ENCODE results near the gene FAT4.
A peak's percentile ranks its signal among the peaks of the same experiment; 100 is the strongest.

FAT4 gene

GRCh38 chr4:125314676-125315575 lies at the start of gene FAT4:
FAT4 (plus strand) TSS chr4:125314955; CDS start chr4:125316412, 1,457 bp downstream.
- peak; percentile 96 for DNase-seq

GRCh38 chr4:125265846-125266245 lies 48.9 kb upstream of the FAT4 start:
- DNase-seq = no peak

GRCh38 chr4:125266901-125267604 lies 47.7 kb upstream of the FAT4 start:
- DNase-seq = no peak

GRCh38 chr4:125267630-125268029 lies 47.1 kb upstream of the FAT4 start:
- no peak for DNase-seq

- no peak for DNase-seq
Observed at GRCh38 chr4:125268068-125268755, 46.5 kb upstream of the FAT4 start.

GRCh38 chr4:125276811-125277210 lies 37.9 kb upstream of the FAT4 start:
- no peak for DNase-seq

GRCh38 chr4:125277790-125278189 lies 37.0 kb upstream of the FAT4 start:
- no peak for DNase-seq

- DNase-seq = no peak
Observed at GRCh38 chr4:125280892-125281403, 33.8 kb upstream of the FAT4 start.

GRCh38 chr4:125283707-125284279 lies 31.0 kb upstream of the FAT4 start:
- DNase-seq = peak; percentile 34 to 67

- no peak for DNase-seq
Observed at GRCh38 chr4:125297116-125297515, 17.6 kb upstream of the FAT4 start.

- DNase-seq = no peak
Observed at GRCh38 chr4:125303058-125303457, 11.7 kb upstream of the FAT4 start.

GRCh38 chr4:125303821-125304220 lies 10.9 kb upstream of the FAT4 start:
- no peak for DNase-seq

- DNase-seq = no peak
Observed at GRCh38 chr4:125306112-125306511, 8.6 kb upstream of the FAT4 start.

- DNase-seq = no peak
Observed at GRCh38 chr4:125306533-125306932, 8.2 kb upstream of the FAT4 start.

- DNase-seq = no peak
Observed at GRCh38 chr4:125311503-125311902, 3.3 kb upstream of the FAT4 start.

- DNase-seq = peak; percentile 94 to 96
Observed at GRCh38 chr4:125313497-125313896, 1.3 kb upstream of the FAT4 start.

- DNase-seq = peak in 1 of 2 experiments; percentile 16
Observed at GRCh38 chr4:125313989-125314667, 627 bp upstream of the FAT4 start.

- peak; percentile 58 to 65 for DNase-seq
Observed at GRCh38 chr4:125315576-125316400, 1.0 kb downstream of the FAT4 start.

- no peak for DNase-seq
Observed at GRCh38 chr4:125316401-125316790, 1.6 kb downstream of the FAT4 start.

- DNase-seq = peak; percentile 100
Observed at GRCh38 chr4:125316791-125317524, 2.2 kb downstream of the FAT4 start.

- no peak for DNase-seq
Observed at GRCh38 chr4:125317525-125317877, 2.7 kb downstream of the FAT4 start.
